BJ (cell line): ENCODE results near the gene UBTF. TPM values are rescaled to one million over a fixed set of nuclear protein-coding genes. Genes with fewer than 3 reads are reported as not detected.
A peak's percentile ranks its signal among the peaks of the same experiment; 100 is the strongest.

Experiments used
- CTCF ChIA-PET: fragments of 350-600 bp; formaldehyde crosslinking; extraction: SDS; loops from one replicate; lab custom pipeline; 2021; ENCODE audit warnings: antibody characterized with exemption, inconsistent platforms; lab: Yijun Ruan, JAX
- POLR2A ChIA-PET: fragments of 300-600 bp; sonication (Branson Sonifier 250); formaldehyde crosslinking; extraction: SDS; loops from one replicate; lab custom pipeline; 2021; ENCODE audit warnings: antibody characterized with exemption; lab: Charles Lee
- DNase-seq: peaks from one replicate; pipeline ENCODE4 v3.0.0-alpha.2; 2011; ENCODE audit warnings: low read depth
- H3K27me3 ChIP-seq: 2 replicates; pipeline ENCODE4 v1.6.0; 2011; ENCODE audit warnings: low read length; ENCODE audit not compliant: control insufficient read depth, insufficient read depth
- H3K36me3 ChIP-seq: 2 replicates; pipeline ENCODE4 v1.5.1; 2011; ENCODE audit warnings: low read length; ENCODE audit not compliant: control insufficient read depth, insufficient read depth
- H3K4me3 ChIP-seq: 2 replicates; pipeline ENCODE4 v1.5.1; 2011; ENCODE audit warnings: low read depth, mild to moderate bottlenecking, control low read depth, low read length
- polyA plus RNA-seq: library from polyadenylated mRNA; depleted of rRNA; stranded (reverse); fragments of >200 nt; gene quantifications from 2 replicates; pipeline ENCODE4 v1.2.3, GENCODE V29; 2011
- TF ChIP-seq, protein P1 (sequence below): IDR thresholded peaks from 2 replicates; pipeline ENCODE4 v1.5.1; 2011; ENCODE audit warnings: low read depth, mild to moderate bottlenecking, control low read depth, inconsistent platforms, low read length, moderate library complexity; ENCODE audit not compliant: insufficient read depth

Gene UBTF
- polyA plus RNA-seq, 1 experiment = 21.1 TPM

DNA sequence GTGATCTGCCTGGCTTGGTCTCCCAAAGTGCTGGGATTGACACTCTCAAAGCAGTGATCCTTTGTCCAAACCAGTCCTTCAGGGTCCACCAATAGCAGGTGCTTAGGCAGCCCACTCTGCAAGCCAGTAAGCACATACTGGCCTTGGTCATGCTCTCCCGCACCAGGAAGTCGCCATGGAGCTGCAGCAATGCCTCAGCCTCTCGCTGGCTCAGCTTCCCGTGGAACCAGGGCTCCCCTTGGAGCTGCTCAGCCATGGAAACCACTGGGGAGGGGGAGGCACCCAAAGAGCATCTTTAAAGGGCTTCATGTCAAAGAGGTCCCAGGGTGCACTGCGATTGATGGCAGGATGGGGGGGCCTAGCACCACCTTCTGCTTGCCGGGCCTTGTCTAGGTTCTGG, 9.6 kb upstream of the UBTF start:
- CTCF ChIA-PET = interaction anchor here (0.6 kb wide), 1 partner anchor 193 kb away, joined by 3 read pairs; no protein-coding TSS in a partner anchor
- TF ChIP-seq, protein P1, sequence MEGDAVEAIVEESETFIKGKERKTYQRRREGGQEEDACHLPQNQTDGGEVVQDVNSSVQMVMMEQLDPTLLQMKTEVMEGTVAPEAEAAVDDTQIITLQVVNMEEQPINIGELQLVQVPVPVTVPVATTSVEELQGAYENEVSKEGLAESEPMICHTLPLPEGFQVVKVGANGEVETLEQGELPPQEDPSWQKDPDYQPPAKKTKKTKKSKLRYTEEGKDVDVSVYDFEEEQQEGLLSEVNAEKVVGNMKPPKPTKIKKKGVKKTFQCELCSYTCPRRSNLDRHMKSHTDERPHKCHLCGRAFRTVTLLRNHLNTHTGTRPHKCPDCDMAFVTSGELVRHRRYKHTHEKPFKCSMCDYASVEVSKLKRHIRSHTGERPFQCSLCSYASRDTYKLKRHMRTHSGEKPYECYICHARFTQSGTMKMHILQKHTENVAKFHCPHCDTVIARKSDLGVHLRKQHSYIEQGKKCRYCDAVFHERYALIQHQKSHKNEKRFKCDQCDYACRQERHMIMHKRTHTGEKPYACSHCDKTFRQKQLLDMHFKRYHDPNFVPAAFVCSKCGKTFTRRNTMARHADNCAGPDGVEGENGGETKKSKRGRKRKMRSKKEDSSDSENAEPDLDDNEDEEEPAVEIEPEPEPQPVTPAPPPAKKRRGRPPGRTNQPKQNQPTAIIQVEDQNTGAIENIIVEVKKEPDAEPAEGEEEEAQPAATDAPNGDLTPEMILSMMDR = no peak
- H3K4me3 ChIP-seq = no peak overlapping the region
- no peaks in the 10 kb centered on the region for H3K36me3 ChIP-seq
- no peaks in the 10 kb centered on the region; the same call in 1 of the 2 replicates for H3K27me3 ChIP-seq
- POLR2A ChIA-PET = no interaction called here
- DNase-seq = no peak

DNA sequence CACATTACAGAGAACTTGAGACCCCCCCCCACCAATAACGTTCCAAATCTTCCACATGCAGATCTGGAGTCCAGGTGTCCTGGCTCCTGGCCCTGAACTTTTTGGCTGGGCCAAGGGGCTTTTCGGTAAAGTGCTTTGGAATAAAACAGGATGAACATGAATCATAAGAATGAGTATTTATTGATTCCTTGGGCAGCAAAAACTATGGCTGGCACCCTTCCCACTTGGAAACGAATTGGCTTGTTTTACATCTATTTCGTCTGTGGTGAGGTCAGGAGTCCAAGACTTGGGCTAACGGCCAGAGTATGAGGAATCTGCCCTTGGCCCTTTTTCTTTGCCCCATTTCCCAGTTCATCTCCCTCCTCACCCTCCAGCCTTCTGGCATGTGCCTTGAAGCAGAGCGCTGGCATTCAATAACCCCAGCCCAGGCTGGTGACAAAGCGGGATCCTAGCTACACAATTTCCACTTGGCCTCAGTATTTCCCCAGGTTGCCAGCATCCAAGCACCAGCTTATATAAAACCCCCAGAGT, 4.1 kb upstream of the UBTF start:
- Histone ChIP-seq H3K4me3 (no peak overlapping the region), H3K36me3 (no peaks in the 10 kb centered on the region), H3K27me3 (no peaks in the 10 kb centered on the region; the same call in 1 of the 2 replicates)
- CTCF ChIA-PET = interaction anchor here (3.0 kb wide), 1 partner anchor 107 kb away, joined by 8 read pairs; no protein-coding TSS in a partner anchor
- POLR2A ChIA-PET = no interaction called here
- no peak for DNase-seq
- TF ChIP-seq, protein P1 = no peak

DNA sequence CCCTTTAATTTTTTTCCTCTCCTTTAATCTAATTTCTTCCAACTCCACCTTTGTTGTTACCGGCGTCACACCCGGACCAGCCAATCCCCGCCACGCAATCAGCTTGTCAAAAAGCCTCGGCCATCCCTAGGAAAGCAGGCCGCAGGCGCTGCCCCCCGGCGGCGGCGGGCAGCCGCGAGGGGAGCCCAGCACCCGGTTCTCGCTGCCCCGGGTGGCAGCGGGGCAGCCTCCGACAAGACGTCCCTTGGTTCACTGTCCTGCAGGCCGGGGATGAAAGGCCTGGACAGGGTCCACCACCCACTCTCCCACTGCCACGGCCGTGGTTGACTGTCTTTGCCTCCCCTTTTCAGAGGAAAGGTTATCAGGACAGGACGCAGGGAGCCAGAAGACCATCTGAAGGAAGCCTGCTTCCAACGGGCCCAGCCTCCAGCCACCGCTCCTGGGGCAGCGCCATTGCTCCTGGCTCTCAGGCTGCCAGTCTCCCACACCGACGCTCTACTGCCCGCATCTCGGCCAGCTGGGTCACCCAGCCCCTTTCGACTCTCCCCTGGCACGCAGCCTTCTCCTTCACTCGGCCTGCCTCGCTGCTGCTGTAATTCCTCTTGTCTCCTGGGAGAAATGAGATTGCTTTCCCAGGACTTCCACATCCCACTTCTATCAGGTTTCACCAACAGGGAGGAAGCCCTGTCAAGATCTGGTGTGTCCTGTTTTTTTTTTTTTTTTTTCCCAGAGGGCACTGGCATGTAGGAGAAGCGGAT, 2.8 kb upstream of the UBTF start:
- DNase-seq = no peak
- POLR2A ChIA-PET = interaction anchor here (0.5 to 0.7 kb wide), 2 partner anchors 37 to 99 kb away, joined by 3 to 4 read pairs; no protein-coding TSS in a partner anchor
- CTCF ChIA-PET = interaction anchor here (0.6 to 3.7 kb wide), 13 partner anchors 12 to 533 kb away, joined by 3 to 27 read pairs (median 4); partner anchors contain the start of genes FAM171A2, GRN, RUNDC3A and SLC25A39
- Histone ChIP-seq H3K36me3 (no peaks in the 10 kb centered on the region; the same call in 1 of the 2 replicates), H3K27me3 (no peaks in the 10 kb centered on the region), H3K4me3 (peak overlapping the region; percentile 92)
- TF ChIP-seq, protein P1 = peak; percentile 15

DNA sequence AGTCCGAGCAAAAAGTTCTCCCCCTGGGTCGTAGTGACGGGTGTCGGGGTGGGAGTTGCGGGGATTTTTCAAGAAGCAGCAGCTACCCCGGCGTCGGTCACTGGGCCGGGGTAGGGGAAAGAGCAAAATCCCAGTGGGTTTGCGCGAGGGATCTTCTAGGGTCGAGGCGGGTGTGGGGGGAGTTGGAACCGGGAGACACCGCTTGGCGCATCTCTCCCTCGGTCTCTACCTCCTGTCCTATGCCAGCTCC, 2.3 kb upstream of the UBTF start:
- peak overlapping the region; percentile 92 for H3K4me3 ChIP-seq
- no peak for DNase-seq
- peaks cover under 1% of the 10 kb centered on the region; the same call in 1 of the 2 replicates for H3K36me3 ChIP-seq
- H3K27me3 ChIP-seq = no peaks in the 10 kb centered on the region
- ChIA-PET POLR2A (interaction anchor here (0.5 to 0.7 kb wide), 2 partner anchors 36 to 99 kb away, joined by 3 to 4 read pairs; no protein-coding TSS in a partner anchor), CTCF (interaction anchor here (0.6 to 3.7 kb wide), 14 partner anchors 11 to 532 kb away, joined by 3 to 27 read pairs (median 4); partner anchors contain the start of genes FAM171A2, GRN, RUNDC3A and SLC25A39)
- TF ChIP-seq, protein P1 = no peak
